ENCODE measurements around the gene CAMTA1.
"Not testable (repeated sequence)": the region's sequence is repeated elsewhere in the genome, so short reads cannot be mapped to it uniquely, and the experiment has no call there.

Gene CAMTA1

GRCh38 chr1:6810146-6810734 is 25.0 kb downstream of the CAMTA1 start:
- DNase-seq (ENCODE audit: low read depth) = not testable (repeated sequence)

GRCh38 chr1:6811583-6811982 is 26.3 kb downstream of the CAMTA1 start:
- DNase-seq (ENCODE audit: low read depth) = no peak

GRCh38 chr1:6813165-6813564 is 27.9 kb downstream of the CAMTA1 start:
- no peak for DNase-seq (ENCODE audit: low read depth)

- no peak for DNase-seq (ENCODE audit: low read depth)
Observed at GRCh38 chr1:6815726-6816125, 30.5 kb downstream of the CAMTA1 start.

- no peak for DNase-seq (ENCODE audit: low read depth)
Observed at GRCh38 chr1:6819246-6820040, 34.2 kb downstream of the CAMTA1 start.

- no peak for DNase-seq (ENCODE audit: low read depth)
Observed at GRCh38 chr1:6820899-6821298, 35.6 kb downstream of the CAMTA1 start.

- no peak for DNase-seq (ENCODE audit: low read depth)
Observed at GRCh38 chr1:6822530-6823359, 37.5 kb downstream of the CAMTA1 start.

- DNase-seq (ENCODE audit: low read depth) = no peak
Observed at GRCh38 chr1:6823793-6824192, 38.5 kb downstream of the CAMTA1 start.

GRCh38 chr1:6824665-6825368 is 39.6 kb downstream of the CAMTA1 start:
- no peak for DNase-seq (ENCODE audit: low read depth)

- no peak for DNase-seq (ENCODE audit: low read depth)
Observed at GRCh38 chr1:6825828-6826227, 40.6 kb downstream of the CAMTA1 start.

GRCh38 chr1:6827079-6827478 is 41.8 kb downstream of the CAMTA1 start:
- no peak for DNase-seq (ENCODE audit: low read depth)

- no peak for DNase-seq (ENCODE audit: low read depth)
Observed at GRCh38 chr1:6827630-6828165, 42.4 kb downstream of the CAMTA1 start.

GRCh38 chr1:6831366-6831765 is 46.1 kb downstream of the CAMTA1 start:
- DNase-seq (ENCODE audit: low read depth) = no peak

GRCh38 chr1:6832006-6832405 is 46.8 kb downstream of the CAMTA1 start:
- not testable (repeated sequence) for DNase-seq (ENCODE audit: low read depth)

- DNase-seq (ENCODE audit: low read depth) = no peak
Observed at GRCh38 chr1:6832531-6833188, 47.4 kb downstream of the CAMTA1 start.

GRCh38 chr1:6833804-6834203 is 48.5 kb downstream of the CAMTA1 start:
- DNase-seq (ENCODE audit: low read depth) = no peak

GRCh38 chr1:6834366-6834765 is 49.1 kb downstream of the CAMTA1 start:
- DNase-seq (ENCODE audit: low read depth) = no peak

GRCh38 chr1:6835139-6835538 is 49.9 kb downstream of the CAMTA1 start:
- DNase-seq (ENCODE audit: low read depth) = no peak

- no peak for DNase-seq (ENCODE audit: low read depth)
Observed at GRCh38 chr1:6842301-6842700, 57.0 kb downstream of the CAMTA1 start.

GRCh38 chr1:6845786-6846185 is 60.5 kb downstream of the CAMTA1 start:
- not testable (repeated sequence) for DNase-seq (ENCODE audit: low read depth)

GRCh38 chr1:6848816-6849215 is 63.6 kb downstream of the CAMTA1 start:
- DNase-seq (ENCODE audit: low read depth) = no peak
